Endothelial cell (in vitro differentiated cells): Measurements from ENCODE around the gene KDM2A. TPM values are rescaled to one million over a fixed set of nuclear protein-coding genes. Genes with fewer than 3 reads are reported as not detected.

Experiments
- DNase-seq: peaks from one replicate; pipeline ENCODE4 v3.0.0; 2021; ENCODE audit warnings: low spot score
- H3K27ac Mint-ChIP-seq: one replicate; pipeline ENCODE4 v1.8.0; 2021; ENCODE audit warnings: mixed read lengths, inconsistent platforms; ENCODE audit not compliant: unreplicated experiment
- H3K27me3 Mint-ChIP-seq: one replicate; pipeline ENCODE4 v1.8.0; 2021; ENCODE audit warnings: mild to moderate bottlenecking, moderate library complexity, mixed read lengths, inconsistent platforms; ENCODE audit not compliant: unreplicated experiment
- H3K36me3 Mint-ChIP-seq: one replicate; pipeline ENCODE4 v1.8.0; 2021; ENCODE audit warnings: mild to moderate bottlenecking, low read depth, mixed read lengths, inconsistent platforms; ENCODE audit not compliant: unreplicated experiment
- H3K4me1 Mint-ChIP-seq: one replicate; pipeline ENCODE4 v1.8.0; 2021; ENCODE audit warnings: mild to moderate bottlenecking, mixed read lengths, inconsistent platforms; ENCODE audit not compliant: unreplicated experiment
- H3K4me3 Mint-ChIP-seq: one replicate; pipeline ENCODE4 v1.8.0; 2021; ENCODE audit warnings: mild to moderate bottlenecking, mixed read lengths, inconsistent platforms; ENCODE audit not compliant: unreplicated experiment
- H3K9me3 Mint-ChIP-seq: one replicate; pipeline ENCODE4 v1.8.0; 2021; ENCODE audit warnings: mixed read lengths, inconsistent platforms; ENCODE audit not compliant: unreplicated experiment
- CTCF ChIP-seq: fragments of 200-600 bp; sonication (generic); IDR thresholded peaks from one replicate; pipeline ENCODE4 v1.5.0; 2021; ENCODE audit warnings: antibody characterized with exemption; ENCODE audit not compliant: unreplicated experiment
- total RNA-seq: library from RNA; stranded (reverse); fragmentation: NEBNext Ultra II Directional; extraction: Animal tissue kit (Norgen Biotek cat#: 25700); gene quantifications from one replicate; pipeline ENCODE4 v1.2.1, GENCODE V29; 2021; ENCODE audit not compliant: unreplicated experiment

Gene KDM2A
- total RNA-seq, 1 donor from 2014 or later, result 76.9 TPM

- H3K4me3 Mint-ChIP-seq, result no peak overlapping the region
- DNase-seq, result no peak
- no peak for TF ChIP-seq CTCF
- H3K36me3 Mint-ChIP-seq, result no peaks in the 10 kb centered on the region
- H3K9me3 Mint-ChIP-seq, result no peaks in the 10 kb centered on the region
- H3K4me1 Mint-ChIP-seq, result no peaks in the 10 kb centered on the region
- no peak overlapping the region for H3K27ac Mint-ChIP-seq
- H3K27me3 Mint-ChIP-seq, result no peaks in the 10 kb centered on the region
Observed at GRCh38 chr11:67111261-67111660, 7.8 kb upstream of the KDM2A start.

- peaks cover 5% of the 10 kb centered on the region for H3K27me3 Mint-ChIP-seq
- no peaks in the 10 kb centered on the region for H3K36me3 Mint-ChIP-seq
- H3K27ac Mint-ChIP-seq, result no peak overlapping the region
- TF ChIP-seq CTCF, result no peak
- no peaks in the 10 kb centered on the region for H3K9me3 Mint-ChIP-seq
- DNase-seq, result no peak
- H3K4me3 Mint-ChIP-seq, result no peak overlapping the region
- H3K4me1 Mint-ChIP-seq, result peaks cover 6% of the 10 kb centered on the region
Observed at GRCh38 chr11:67113231-67113721, 5.8 kb upstream of the KDM2A start.

- H3K27ac Mint-ChIP-seq, result no peak overlapping the region
- H3K9me3 Mint-ChIP-seq, result no peaks in the 10 kb centered on the region
- H3K27me3 Mint-ChIP-seq, result peaks cover 5% of the 10 kb centered on the region
- peaks cover 6% of the 10 kb centered on the region for H3K4me1 Mint-ChIP-seq
- no peak for TF ChIP-seq CTCF
- no peak overlapping the region for H3K4me3 Mint-ChIP-seq
- no peak for DNase-seq
- no peaks in the 10 kb centered on the region for H3K36me3 Mint-ChIP-seq
Observed at GRCh38 chr11:67114275-67114896, 4.7 kb upstream of the KDM2A start.

GRCh38 chr11:67116758-67117105, 2.3 kb upstream of the KDM2A start:
- peaks cover 3% of the 10 kb centered on the region for H3K36me3 Mint-ChIP-seq
- no peak for TF ChIP-seq CTCF
- peaks cover 13% of the 10 kb centered on the region for H3K4me1 Mint-ChIP-seq
- peaks cover 8% of the 10 kb centered on the region for H3K27me3 Mint-ChIP-seq
- peak overlapping the region; percentile 18 for H3K27ac Mint-ChIP-seq
- no peak for DNase-seq
- H3K9me3 Mint-ChIP-seq, result no peaks in the 10 kb centered on the region
- no peak overlapping the region for H3K4me3 Mint-ChIP-seq

- peaks cover 3% of the 10 kb centered on the region for H3K36me3 Mint-ChIP-seq
- H3K4me3 Mint-ChIP-seq, result peak overlapping the region; percentile 92
- H3K9me3 Mint-ChIP-seq, result no peaks in the 10 kb centered on the region
- H3K27me3 Mint-ChIP-seq, result peaks cover 8% of the 10 kb centered on the region
- peaks cover 17% of the 10 kb centered on the region for H3K4me1 Mint-ChIP-seq
- no peak for TF ChIP-seq CTCF
- DNase-seq, result no peak
- H3K27ac Mint-ChIP-seq, result peak overlapping the region; percentile 88
Observed at GRCh38 chr11:67117176-67117575, 1.9 kb upstream of the KDM2A start.
